ENCODE data around the gene KLHL4.

GRCh38 chrX:87526281-87526680 lies 8.7 kb downstream of the KLHL4 start:
- TF ChIP-seq POLR2AphosphoS5 (IDR thresholded peaks at IDR 0.05) (no peak), CTCF (IDR thresholded peaks at IDR 0.05) (no peak)
